ENCODE results near the gene AK5. TPM values are rescaled to one million over a fixed set of nuclear protein-coding genes. Genes with fewer than 3 reads are reported as not detected.

The AK5 gene
- total RNA-seq, 1 donor from 2014 or later, result 27.8 TPM

DNA sequence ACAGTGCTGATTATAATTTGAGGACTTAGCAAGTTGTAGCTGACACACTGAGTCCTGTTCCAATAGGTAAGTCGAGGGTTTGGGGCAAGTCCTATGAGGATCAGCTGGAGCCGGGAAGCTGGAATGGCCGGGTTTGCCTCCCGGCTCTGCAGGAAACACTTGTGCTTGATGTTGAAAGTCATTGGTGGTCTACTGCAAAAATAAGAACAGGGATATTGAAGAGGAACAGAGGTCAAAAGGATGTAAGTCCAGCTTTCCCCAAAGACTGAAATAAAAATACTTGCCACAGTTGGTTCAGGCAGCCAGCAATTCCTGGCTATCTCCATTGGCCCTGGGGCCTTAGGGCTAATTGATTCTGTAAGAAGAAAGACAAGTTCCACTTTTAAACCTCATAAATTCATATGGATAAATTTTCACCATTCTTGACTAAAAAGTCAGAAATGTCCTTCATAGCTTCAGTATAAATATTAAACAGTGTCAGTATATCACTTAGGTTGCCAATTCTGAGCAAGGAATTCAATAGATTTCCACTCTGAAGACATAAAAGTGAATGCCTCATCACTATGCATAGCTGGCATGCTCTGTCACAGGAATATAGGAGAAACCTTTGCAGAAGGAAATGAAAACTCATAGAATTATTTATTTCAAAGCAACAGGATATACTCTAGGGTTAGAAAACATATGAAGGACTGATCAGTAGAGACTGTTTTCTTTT, 165.2 kb downstream of the AK5 start:
- no peak for DNase-seq

DNA sequence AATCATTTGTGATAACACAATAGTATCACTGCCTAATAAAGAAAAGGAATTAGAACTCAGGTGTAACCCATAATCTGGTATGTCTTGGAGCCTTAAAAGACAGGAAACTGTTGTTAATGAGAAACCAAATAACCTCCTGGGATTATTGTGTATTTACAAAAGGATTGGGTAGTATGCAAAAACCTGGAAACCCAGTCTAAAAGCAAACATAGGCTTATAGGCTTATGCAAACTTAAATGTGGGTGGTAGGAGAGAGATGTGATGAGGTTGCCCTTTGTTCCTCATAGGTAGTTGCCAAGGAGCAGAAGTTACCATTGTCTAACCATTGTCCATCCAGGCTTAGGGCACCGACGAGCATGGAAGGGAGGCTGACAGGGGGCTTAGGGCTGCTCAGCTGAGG, 165.8 kb downstream of the AK5 start:
- DNase-seq, result no peak

DNA sequence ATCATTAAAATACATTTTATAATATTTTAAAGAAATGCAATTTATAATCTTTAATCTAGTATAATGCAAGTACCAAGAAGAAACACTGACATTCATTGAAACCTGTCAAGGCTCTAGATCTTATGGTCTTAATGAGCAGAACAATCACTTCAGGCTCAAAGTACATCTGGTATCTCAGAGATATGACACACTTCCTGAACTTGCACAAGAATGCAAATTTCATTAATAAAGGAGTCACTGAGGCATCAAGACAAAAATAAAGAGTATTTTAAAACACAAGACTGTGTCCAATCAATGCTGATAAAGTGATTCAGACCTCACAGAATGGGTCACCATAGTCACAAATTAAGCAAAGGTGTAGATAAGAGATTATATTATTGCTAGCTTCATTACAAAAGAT, 178.1 kb downstream of the AK5 start:
- DNase-seq, result no peak

DNA sequence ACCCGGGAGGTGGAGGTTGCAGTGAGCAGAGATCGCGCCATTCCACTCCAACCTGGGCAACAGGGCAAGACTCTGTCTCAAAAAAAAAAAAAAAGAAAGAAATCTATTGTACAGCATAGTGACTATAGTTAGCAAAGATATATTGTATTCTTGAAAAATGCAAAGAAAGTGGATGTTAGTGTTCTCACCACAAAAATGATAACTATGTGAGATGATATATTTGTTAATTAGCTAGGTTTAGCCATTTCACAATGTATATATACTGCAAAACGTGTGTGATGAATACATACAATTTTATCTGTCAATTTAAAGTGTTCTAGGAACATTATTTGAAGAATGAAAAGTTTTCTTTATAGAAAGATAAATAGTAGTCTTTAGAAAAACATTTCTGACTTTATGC, 179.9 kb downstream of the AK5 start:
- no peak for DNase-seq

DNA sequence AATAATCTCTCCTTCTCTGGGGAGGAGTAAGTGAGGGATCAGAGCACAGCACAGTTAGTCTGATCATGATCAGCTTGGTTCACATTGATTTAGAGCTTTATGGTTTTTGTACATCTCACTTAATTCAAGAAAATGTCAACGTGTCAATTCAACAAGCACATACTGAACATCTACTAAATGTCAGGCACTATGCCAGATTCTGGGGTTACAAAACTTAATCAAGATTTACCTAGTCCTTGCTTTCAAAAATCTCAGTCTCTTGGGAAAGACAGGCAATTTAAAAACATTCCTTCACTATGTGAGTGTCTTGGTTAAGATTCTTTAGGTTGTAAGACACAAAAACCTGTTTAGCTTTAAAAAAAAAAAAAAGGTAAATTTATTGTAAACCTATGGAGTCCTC, 181.4 kb downstream of the AK5 start:
- DNase-seq, result no peak

DNA sequence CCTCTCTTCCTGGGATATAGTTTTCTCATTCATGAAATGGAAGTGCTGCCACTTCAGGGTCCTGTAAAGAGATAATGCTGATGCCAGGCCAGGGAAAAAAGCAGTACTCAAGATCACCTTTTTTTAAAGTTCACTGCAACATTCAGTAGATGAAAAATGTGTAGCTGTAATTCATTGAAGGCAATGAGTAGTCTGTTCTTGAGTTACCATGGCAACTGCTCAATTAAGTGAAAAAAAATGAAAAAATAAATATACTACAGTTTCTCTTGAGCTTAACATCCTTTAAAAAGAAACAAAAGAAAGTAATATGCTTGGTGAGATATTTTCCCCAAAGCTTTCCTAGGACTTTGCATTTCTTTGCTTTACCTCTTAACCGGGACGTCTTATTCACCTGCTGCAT, 183.3 kb downstream of the AK5 start:
- no peak for DNase-seq

DNA sequence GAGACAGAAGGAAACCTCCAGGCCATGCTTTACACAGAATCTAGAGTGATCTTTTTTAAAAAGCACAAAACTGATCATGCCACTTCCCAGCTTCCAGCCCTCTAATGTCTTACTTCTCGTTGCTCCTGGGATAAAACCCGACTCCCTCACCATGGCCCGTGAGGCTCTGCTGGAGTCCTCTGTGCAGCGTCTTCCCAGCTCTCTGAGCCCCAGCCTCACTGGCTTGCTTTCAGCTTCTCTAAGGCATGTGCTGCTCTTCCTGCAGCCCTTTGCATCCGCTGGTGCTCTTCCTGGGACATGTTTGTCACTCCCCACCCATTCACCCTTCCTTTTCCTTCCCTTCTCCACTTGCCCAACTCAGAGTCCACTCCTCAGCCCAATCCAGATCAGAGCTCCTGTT, 184.1 kb downstream of the AK5 start:
- no peak for DNase-seq

DNA sequence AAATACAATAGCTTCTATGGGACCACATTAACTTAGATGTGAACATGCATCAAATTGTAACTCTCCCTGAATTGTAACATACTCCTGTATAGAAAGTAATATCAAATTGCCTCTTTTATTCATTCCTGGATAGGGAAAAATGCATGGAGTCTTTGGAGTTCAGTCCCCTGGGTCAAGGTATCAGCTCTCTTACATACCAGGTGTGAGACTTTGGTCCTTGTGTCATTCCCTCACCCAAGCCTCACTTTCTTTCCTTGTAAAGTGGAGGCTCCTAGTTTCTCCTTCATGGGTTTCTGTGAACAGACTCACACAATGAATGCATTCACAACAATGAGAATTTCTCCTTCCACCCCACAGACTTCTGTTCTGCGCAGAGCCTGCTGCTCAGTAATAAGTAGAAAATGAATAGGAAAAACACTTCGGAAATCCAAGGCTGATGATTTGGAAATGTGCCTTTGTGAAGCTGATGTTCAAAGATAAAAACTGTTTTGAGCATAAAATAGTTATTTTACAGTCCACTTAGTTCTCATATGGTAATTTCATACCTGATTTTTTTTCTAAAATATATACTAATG, 185.3 kb downstream of the AK5 start:
- DNase-seq, result no peak

DNA sequence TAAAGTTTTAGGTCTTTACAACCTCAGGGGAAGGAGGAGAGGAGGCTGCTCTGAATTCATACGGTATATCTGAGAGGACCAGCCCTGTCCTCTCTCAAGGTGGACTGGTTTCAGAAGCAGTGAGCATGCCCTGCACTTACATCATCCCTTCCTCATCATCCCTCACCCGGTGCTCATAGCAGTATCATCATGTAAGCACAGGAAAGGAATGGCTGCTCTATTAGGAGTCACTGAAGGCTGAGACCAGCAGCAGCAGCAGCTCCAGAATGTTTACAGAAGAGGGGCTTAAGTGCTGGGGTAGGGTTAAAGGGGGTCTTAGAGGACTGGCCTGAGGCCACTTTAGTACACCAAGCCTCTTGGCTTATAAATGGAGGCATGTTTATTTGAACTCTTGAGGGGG, 185.9 kb downstream of the AK5 start:
- no peak for DNase-seq

DNA sequence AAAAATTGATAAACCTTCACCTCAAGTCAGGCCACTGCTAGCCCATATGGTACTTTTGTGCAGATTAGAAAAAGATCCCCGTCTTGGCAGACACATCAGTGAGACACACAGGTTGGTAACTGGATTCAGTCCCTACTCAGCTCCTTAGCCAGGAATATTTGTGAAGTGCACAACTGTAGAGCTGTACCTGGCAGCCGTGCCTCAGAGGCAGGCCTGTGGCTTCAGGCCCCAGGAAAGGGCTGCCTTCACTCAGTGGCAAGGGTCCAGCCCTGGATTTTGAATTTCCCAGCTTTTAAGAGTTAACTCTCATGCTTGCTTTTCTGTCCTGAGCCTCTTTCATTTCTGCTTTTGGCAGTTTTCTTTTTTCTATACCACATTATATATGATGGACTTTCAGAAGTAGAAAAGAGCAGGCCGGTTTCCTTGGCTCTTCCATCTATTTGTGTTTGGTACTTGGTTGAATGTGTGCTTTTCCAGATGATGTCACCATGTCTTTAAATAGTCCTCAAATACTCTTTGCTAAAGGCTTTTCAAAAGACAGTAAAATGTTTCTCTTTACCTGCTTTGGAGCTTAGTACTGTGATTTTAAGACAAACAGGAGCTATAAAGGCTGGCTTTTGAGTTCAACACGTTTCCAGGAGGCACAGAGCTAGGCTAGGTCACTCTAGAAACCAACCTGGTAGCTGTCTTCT, 186.6 kb downstream of the AK5 start:
- no peak for DNase-seq

DNA sequence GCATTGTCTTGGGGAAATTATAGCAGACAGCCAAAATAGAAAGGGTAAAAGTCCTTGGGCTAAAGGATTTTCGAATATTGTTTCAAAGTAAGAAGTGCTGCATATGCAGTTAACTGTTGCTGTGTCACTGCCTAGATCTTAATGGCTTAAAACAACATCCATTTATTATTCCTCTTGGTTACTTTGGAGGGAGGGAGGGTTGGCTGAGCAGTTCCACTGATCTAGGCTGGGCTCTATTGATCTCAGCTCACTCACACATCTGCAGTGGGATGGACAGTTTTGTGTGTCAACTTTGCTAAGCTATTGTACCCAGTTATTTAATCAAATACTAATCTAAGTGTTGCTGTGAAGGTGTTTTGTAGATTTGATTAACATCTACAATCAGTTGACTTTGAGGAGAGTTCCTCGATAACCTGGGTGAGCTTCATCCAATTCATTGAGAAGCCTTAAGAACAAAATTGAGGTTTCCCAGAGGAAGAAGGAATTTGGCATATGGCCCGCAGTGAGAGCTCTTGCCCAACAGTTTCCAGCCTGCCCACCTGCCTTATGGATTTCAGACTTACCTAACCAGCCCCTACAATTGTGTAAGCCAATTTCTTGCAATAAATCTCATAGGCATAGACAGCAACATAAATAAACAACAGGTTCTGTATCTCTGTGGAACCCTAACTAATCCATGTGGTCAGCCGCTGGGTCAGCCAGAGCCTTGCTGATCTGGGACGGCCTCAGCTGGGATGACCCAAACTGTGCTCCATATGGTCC, 187.3 kb downstream of the AK5 start:
- no peak for DNase-seq

DNA sequence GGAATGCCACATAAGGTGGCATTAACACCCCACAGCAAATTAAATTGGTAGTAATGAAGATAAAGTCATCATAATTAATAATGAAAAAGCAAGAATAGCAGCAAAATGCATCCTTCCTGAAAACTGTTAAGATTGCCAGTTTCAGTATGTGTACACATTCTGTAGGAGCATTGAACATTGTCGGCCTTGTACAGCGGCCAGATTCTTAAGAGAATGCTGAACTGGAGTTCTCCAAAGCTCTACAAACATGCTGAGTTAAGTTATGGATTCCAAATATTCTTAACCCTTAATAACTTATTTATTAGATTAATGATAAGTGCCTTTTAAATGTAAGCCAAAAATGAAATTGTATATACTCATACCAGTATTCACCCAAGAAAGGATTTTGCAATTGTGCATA, 189.9 kb downstream of the AK5 start:
- DNase-seq, result no peak

DNA sequence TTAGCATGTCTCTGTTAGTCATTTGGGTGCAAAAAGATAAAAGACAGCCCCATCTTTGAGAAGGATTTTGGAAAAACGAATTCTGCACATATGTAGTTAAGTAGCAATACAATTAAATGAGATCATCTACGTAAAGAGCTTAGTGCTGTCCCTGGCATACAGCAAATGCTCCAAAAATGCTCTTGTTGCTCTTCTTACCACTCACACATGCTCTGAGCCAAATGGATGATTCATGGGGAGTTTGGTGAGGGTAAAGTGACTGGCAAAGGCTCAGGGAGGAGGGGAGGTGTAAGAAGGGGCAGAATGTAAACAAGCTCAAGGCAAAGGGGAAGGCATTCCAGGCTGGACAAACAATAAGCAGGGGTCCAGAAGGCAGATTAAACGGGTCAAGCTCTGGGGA, 191.9 kb downstream of the AK5 start:
- DNase-seq, result no peak

DNA sequence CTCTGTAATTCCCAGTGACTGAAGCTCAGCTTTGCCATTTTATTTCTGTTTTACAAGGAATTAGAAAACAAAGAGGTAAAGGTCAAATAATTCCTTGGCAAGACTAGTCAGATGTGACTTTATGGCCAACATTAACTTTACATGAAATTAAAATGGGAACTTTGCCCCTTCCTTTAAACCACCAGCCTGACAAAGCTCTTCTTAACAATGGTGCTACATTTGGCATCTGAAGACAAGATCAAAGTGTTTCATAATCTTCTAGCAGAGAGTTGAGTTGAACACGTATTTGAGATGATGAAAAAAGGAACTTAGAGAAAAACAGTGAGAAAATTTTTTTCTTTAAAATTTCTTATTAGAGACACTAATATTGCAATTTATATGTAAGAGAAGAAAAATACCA, 193.8 kb downstream of the AK5 start:
- no peak for DNase-seq

DNA sequence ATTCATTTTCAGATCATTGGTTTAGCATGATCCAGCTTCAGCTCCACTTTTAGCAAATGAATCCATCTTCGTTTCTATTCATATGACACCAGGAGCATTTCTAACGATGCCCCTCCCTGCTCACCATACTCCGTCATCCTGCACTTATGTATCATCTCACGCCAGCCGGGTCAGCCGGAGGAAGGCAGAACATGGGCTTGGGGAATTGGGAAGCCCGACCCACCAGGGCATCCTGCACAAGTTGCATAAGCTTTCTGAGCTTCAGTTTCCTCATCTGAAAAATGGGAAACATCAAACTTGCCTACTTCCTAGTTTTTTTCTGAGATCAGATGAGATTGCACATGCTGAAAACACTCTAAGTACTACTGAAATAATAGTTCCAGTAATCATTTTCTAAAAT, 194.7 kb downstream of the AK5 start:
- no peak for DNase-seq

DNA sequence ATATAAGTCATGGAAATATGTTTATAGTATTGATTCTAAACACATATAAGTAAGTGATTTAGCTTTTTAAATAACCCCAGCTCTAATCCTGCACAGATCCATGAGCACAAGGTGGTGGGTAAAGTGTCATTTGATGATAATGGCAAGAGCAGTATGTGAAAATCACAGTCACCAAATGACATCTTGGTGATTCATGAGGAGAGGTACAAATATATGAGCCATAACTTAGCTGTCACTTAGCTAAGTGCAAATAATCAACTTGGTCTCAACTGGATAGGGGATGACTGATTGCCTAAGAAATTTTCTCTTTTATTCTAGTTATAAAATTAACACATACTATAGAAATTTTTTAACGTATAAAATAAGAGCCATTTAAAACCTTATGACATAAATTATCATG, 202.5 kb downstream of the AK5 start:
- DNase-seq, result no peak

DNA sequence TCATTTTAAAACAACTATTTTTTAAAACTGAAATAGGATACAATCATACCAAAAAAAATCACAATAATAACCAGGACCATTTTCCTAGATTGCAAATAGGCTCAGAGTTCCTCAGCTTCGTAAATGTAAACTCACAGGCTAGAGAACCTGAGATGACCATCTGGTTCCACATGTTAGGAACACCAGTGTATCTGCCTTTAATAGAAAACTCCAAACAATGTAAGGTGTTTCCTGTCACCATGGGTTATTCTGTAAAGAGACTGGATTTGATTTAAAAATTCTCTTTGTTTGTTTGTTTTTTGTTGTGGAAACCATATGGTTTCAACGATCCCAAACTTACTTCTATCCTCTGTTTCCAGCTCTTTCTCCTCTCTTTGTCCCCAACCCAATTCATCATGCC, 203.1 kb downstream of the AK5 start:
- no peak for DNase-seq

DNA sequence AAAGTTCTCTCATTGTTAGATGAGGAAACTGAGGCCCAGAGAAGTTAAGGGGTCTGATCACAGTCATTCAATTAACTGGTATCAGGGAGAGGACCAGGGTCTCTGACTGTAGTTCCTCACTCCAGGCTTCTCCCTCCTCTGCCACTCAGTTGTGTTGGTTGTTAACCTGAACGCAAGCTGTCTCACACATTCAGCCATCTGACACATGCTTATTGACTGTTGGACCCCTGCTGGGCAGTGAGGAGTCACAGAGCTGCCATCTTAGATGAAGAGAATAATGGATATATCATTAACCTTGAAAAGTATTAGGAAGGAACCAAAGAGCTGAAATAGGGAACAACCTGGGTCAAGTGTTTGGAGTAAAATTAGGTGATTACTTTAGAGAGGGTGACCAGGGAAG, 205.8 kb downstream of the AK5 start:
- no peak for DNase-seq

DNA sequence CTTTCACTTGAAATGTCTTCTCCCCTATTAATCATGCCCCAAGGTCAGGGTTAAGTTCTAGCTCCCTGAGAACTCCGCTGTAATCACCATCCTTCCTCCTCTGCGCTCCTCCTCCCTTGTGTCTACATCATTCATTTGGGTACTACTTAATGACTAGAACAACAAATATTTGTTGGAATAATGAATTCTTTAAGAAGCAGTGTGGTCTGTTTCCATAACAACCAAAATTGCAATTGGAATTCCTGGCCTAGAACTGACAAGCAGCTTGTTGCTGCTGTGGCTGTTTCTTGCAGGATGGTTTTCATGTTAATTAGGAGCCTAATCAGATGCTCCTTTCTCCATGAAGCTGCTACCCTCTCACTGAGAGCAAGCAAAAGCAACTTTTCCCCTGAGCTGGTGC, 208.1 kb downstream of the AK5 start:
- DNase-seq, result no peak

DNA sequence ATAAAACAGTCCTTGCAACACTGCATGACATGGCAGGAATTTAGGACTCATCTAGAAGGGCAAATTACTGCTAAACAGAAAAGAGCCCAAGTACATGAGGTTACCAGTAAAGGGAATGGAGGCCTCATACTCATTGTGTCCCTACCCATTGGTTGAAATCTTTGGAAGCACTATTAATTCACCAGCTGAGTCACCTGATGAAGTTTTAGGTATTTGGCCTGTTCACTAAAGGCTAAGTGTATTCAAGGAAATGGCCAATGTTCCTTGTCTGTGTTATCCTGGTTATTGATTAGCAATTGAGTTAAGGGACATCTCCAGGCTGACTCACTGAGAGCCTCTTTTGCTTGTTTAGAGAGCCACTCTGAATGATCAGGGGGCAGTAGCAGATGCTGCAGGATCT, 212.2 kb downstream of the AK5 start:
- no peak for DNase-seq

DNA sequence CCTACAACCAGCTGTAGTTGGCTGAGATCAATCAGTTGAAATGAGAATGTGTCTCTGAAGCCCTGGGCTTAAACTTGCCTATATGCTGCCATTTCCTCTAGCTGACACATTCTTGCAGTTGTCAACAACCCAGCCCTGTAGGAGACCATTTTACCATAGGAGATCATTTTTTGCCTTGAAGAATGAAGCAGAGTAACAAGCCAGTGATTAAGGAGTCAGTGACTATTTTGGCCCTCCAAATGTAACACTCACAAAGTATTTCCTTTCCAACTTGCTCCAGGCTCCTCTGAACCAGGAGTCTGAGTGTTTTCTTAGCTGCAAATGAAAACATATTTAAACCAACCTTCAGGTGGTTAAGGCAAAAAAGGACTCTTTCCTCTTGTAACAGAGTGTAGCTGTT, 217.1 kb downstream of the AK5 start:
- no peak for DNase-seq

DNA sequence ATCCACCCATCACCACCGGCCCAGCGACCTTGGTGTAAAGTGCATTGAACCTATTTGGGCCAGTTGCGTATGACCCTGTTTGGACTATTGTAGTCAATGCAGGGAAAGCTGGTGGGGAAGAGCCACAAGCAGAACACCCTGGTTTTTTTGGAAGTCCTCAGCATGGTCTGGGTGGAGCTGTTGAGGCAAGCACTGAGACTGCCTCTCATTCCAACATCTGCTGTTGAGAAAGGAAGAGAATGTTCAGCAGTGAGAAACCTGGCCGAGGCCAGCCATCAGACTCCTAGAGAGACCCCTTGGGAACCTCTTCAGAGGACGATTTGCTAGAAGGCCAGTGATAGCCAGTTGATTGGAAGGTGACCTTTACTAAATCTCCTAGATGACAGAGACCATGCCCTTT, 217.6 kb downstream of the AK5 start:
- DNase-seq, result no peak

DNA sequence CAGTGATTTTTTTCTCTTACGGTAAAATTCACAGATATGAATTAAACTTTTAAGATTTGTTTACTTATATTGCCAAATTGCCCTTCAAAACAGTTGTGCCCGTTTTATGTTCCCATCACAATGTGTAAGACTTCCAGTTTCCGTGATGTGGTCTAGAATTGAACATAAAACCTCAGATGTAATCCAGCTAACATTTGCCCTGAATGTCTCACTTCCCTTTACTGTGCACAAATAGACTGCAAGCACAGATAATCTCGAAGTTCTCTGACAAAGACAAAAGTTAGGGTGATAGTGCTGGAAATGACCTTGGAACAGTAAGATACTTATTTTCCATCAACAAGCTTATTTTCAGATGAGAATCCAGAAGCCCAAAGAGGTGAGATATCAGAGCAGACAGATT, 223.2 kb downstream of the AK5 start:
- no peak for DNase-seq
